DMS79 treated with DMSO at 0.1 percent for 48 hours (cell line): ENCODE results near the gene ATN1.
"Not testable (repeated sequence)": the region's sequence is repeated elsewhere in the genome, so short reads cannot be mapped to it uniquely, and the experiment has no call there.

ENCODE experiments used
- DNase-seq: peaks from one replicate; lab custom pipeline; 2025; lab: John Stamatoyannopoulos, UW

ATN1 gene, protein sequence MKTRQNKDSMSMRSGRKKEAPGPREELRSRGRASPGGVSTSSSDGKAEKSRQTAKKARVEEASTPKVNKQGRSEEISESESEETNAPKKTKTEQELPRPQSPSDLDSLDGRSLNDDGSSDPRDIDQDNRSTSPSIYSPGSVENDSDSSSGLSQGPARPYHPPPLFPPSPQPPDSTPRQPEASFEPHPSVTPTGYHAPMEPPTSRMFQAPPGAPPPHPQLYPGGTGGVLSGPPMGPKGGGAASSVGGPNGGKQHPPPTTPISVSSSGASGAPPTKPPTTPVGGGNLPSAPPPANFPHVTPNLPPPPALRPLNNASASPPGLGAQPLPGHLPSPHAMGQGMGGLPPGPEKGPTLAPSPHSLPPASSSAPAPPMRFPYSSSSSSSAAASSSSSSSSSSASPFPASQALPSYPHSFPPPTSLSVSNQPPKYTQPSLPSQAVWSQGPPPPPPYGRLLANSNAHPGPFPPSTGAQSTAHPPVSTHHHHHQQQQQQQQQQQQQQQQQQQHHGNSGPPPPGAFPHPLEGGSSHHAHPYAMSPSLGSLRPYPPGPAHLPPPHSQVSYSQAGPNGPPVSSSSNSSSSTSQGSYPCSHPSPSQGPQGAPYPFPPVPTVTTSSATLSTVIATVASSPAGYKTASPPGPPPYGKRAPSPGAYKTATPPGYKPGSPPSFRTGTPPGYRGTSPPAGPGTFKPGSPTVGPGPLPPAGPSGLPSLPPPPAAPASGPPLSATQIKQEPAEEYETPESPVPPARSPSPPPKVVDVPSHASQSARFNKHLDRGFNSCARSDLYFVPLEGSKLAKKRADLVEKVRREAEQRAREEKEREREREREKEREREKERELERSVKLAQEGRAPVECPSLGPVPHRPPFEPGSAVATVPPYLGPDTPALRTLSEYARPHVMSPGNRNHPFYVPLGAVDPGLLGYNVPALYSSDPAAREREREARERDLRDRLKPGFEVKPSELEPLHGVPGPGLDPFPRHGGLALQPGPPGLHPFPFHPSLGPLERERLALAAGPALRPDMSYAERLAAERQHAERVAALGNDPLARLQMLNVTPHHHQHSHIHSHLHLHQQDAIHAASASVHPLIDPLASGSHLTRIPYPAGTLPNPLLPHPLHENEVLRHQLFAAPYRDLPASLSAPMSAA (N-terminal part only)

DNA sequence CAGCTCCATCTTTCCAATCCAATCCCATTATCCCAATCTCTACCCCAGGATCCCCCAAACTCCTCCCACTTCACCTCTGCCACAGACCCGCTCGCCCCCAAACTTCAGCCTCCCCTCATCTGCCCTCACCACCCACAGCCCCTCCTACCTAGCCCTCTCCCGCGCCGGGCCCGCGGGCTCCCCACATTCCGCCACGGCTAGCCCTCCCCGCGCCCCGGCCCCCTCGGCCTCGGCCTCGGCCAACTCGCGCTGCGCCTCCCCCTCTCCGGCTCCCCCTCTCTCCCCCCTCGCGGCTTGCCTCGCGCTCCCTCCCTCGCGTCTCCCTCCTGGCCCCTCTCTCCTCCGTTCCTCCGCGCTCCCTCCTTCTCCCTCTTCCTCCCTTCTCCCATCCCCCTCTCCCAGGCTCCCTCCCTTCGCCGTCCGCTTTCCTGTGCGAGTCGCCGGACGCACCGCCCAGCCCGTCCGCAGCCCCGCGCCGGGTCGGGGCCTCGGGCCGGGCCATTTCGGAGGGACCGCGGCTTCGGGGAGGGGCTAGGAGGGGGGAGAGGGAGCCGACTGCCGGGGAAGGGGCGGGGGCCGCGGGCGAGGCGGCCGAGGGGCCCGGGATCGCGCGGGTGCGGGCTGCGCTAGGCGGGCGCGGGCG, at the start of gene ATN1:
TSS of gene ATN1 (plus strand) at position 581 of the 643 bp plus-strand sequence. CDS start 6,043 bp downstream, outside the sequence.
- peak; percentile 43 for DNase-seq

DNA sequence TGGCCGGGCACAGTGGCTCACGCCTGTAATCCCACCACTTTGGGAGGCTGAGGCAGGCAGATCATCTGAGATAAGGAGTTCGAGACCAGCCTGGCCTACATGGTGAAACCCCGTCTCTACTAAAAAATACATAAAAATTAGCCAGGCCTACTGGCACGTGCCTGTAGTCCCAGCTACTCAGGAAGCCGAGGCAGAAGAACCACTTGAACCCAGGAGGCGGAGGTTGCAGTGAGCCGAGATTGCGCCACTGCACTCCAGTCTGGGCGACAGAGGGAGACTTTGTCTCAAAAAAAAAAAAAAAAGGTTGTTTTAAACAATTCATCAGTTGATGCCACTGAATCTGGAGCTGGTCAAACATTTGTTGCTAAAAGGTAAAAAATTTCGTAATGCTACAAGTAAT, 47.9 kb upstream of the ATN1 start:
- not testable (repeated sequence) for DNase-seq

DNA sequence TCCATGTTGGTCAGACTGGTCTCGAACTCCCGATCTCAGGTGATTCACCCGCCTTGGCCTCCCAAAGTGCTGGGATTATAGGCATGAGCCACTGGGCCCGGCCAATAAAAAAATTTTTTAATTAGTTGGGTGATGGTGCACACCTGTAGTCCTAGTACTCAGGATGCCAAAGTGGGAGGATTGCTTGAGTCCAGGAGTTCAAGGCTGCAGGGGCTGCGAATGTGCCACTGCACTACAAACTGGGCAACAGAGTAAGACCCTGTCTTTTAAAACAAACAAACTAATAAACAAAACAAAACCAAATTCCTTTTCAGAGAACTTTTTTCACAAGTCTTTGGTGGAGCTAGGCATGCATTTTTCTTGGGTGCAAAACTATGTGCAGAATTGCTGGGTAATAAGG, 44.5 kb upstream of the ATN1 start:
- no peak for DNase-seq

DNA sequence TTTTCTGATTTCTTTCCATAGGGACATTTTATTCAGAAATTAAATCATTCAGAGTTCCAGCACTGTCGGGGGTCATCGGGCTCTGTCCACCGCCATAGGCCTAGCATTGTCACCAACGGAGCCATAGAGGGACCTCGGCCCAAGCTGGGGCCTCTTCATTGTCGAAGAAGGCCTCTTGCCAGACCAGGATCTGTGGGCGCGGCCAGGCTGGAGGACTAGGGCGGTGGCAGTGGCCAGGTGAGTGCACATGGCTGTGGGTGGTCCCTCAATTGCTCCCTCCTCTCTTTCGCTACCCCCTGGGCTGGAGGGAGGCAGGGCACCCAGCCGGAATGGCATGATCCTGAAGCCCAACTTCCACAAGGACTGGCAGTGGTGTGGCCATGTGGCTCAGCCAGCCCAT, 44.1 kb upstream of the ATN1 start:
- no peak for DNase-seq

DNA sequence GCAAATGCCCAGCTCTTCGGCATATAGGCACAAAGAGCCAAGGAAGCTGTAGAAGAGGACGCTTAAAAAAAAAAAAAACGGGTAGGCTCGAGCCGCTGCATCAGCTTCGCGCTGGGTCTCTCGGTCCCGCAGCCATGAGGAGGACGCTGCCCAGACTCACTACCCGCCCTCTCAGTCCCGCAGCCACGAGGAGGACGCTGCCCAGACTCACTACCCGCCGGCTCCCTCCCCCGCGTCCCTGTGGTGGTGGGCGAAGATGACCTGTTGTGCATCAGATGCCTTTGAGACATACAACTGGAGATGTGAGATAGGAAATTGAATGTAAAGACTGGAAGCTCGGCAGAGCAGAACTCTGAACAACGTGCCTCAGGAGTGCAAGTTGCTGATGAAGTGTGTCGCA, 43.2 kb upstream of the ATN1 start:
- DNase-seq, result no peak

DNA sequence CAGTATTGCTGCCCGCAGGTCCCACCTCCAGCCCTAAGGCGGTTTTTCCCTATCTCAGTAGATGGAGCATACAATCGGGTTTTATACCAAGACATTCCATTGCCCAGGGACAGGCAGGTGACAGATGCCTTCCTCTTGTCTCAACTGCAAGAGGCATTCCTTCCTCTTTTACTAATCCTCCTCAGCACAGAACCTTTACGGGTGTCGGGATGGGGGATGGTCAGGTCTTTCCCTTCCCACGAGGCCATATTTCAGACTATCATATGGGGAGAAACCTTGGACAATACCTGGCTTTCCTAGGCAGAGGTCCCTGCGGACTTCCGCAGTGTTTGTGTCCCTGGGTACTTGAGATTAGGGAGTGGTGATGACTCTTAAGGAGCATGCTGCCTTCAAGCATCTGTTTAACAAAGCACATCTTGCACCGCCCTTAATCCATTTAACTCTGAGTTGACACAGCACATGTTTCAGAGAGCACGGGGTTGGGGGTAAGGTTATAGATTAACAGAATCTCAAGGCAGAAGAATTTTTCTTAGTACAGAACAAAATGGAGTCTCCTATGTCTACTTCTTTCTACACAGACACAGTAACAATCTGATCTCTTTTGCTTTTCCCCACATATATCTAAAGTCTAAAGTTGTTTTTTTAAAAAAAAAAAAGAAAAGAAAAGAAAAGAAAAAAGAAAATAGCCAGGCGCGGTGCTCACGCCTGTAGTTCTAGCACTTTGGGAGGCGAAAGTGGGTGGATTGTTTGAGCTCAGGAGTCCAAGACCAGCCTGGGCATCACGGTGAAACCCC, 41.4 kb upstream of the ATN1 start:
- DNase-seq, result not testable (repeated sequence)

DNA sequence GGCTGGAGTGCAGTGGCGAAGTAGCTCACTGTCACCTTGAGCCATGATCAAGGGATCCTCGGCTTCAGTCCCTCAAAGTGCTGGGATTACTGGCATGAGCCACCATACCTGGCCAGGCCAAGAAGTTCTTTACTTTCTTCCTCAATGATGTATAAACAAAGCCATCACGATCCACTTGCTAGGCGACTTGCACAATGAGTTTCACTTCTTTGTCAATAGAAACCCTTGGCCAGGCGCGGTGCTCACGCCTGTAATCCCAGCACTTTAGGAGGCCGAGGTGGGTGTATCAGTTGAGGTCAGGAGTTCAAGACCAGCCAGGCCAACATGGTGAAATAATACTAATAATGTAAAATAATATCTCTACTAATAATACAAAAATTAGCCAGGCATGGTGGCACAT, 40.3 kb upstream of the ATN1 start:
- no peak for DNase-seq

DNA sequence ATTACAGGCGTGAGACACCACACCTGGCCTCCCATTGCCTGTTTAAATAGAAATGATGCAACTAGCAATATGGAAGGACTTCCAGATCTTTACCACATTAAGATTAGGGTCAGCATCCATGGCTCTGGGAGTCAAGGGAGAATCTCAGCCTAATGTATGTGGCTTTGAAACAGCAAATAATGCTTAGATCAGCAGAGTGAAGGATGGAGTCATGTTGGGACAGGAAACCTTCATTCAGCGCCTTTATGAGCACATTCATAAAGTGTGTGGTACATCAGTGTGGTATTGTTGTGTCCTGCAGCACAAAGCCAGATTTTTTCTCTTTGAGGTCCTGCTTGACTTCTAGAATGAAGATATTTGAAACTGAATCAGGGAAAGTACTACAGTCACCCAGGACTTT, 39.4 kb upstream of the ATN1 start:
- DNase-seq, result no peak

DNA sequence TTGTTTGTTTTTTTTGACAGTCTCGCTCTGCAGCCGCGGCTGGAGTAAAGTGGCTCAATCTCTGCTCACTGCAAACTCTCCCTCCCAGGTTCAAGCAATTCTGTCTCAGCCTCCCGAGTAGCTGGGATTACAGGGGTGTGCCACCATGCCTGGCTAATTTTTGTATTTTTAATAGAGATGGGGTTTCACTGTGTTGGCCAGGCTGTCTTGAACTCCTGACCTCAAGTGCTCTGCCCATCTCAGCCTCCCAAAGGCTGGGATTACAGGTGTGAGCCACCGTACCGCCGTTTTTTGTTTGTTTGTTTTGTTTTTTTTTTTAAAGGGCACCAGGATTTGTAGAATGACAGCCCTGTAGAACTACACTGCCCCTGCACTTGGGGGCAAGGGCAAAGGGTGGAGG, 39.0 kb upstream of the ATN1 start:
- DNase-seq, result not testable (repeated sequence)

DNA sequence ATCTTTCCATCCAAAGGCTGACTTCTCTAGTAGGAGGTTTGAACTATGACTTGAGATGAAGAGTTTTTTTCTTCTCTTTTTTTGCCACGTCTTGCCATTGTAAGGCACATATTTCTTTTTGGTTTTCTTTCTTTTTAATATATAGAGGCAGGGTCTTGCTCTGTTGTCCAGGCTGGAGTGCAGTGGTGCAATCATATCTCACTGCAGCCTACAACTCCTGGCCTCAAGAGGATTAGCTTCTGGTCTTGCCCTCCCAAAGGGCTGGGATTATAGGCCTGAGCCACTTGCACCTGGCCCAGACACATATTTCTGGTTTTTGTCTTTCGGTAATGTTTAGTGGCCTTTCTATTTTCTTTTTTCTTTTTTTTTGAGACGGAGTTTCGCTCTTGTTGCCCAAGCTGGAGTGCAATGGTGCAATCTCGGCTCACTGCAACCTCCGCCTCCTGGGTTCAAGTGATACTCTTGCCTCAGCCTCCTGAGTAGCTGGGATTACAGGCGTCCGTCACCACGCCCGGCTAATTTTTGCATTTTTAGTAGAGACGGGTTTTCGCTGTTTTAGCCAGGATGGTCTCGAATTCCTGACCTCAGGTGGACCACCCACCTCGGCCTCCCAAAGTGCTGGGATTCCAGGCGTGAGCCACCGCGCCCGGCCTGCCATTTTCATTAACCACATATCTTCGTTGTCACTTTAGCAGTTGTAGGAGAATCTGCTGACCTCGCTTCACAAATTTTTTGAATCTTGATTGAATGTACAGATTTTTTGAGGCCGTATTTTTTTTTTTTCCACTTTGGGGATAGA, 37.8 kb upstream of the ATN1 start:
- DNase-seq, result not testable (repeated sequence)

DNA sequence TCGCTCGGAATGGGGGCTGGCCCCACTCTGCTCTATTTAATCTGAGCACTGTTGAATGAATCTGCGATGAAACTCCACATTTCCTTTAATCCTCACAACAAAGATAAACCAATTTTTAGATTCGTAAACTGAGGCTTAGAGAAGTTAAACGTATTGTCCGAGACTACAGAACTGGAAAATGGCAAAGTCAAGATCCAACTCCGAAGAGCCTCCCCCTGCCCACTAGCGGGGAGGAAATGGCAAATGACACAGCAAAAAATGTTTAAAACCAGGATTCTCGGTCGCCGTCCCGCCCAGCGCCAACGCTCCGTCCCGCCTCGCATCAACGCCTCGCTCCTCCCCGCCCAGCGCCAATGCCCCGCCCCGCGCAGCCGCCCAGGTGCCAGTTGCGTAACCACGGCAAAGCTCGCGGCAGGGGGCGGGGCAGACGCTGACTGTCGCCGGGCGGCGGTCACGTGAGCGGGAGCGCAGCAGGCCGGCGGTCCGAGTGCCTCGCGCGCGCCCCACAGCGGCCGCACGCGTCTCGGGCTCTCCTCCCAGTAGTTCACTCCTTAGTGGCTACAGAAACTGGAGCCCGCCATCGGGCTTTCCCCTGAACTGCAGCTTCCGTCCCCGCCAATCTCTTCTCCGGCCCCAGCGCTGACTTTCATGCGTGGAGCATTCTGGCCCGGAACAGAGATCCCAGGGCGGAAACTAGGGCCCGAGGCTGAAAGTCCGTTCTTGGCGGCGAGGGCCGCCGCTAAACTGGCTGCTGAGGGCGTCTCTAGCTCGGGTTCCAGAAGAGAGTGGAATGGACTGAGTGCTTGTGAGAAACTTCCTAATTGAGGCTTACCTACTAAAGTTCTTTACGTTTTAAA, 36.7 kb upstream of the ATN1 start:
- peak; percentile 94 for DNase-seq

DNA sequence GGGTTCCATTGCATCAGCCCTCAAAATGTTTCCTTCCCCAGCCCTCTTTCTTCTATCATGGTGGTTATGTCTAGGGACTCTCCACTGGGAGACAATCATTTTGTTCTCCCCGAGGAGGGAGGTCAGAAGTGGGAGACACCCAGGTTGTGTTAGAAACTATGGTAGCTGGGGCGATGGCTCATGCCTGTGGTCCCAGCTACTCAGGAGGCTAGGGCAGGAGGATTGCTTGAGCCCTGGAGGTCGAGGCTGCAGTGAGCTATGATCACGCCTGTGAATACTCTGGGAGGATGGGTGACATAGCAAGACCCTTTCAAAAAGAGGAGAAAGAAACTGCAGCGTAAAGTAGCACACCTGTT, 36.1 kb upstream of the ATN1 start:
- no peak for DNase-seq

DNA sequence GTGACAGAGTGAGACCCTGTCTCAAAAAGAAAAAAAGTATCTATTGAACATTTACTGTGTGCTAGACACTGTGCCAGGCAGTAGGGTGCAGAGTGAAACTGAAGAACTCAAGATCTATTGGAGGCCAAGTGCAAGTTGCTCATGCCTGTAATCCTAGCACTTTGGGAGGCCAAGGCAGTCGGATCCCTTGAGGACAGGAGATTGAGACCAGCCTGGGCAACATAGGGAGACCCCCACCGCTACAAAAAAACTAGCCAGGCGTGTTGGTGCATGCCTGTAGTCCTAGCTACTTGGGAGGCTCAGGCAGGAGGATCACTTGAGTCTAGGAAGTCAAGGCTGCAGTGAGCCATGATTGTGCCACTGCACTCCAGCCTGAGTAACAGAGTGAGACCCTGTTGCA, 35.1 kb upstream of the ATN1 start:
- DNase-seq, result not testable (repeated sequence)

DNA sequence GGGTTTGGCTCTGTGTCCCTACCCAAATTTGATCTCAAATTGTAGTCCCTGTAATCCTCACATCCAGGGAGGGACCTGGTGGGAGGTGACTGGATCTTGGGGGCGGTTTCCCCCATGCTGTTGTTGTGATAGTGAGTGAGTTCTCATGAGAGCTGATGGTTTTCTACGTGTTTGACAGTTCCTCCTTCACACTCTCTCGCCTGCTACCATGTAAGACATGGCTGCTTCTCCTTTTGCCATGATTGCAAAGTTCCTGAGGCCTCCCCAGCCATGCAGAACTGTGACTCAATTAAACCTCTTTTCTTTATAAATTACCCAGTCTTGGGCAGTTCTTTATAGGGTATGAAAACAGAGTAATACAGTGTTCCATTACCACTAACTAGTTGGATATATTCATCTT, 33.4 kb upstream of the ATN1 start:
- no peak for DNase-seq

DNA sequence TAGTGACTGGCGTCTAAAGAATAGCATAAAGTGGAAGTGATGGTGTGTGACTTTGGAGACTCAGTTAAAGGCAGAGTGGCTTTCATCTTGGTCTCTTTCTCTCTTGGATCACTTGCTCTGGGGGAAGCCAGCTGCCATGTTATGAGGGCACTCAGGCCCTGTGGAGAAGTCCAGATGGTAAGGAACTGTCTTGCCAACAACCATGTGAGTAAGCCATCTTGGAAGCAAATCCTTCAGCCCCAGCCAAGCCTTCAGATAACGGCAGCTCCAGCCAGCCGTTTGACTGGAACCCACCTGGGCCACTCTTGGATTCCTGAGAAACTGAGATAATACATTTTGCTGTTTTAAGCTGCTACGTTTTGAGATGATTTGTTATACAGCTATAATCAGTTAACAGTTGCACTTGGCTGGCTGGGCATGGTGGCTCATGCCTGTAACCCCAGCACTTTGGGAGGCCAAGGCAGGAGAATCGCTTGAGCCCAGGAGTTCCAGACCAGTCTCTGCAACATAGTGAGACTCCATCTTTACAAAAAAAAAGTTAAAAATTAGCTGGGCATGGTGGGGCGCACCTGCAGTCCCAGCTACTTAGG, 30.8 kb upstream of the ATN1 start:
- DNase-seq, result no peak

DNA sequence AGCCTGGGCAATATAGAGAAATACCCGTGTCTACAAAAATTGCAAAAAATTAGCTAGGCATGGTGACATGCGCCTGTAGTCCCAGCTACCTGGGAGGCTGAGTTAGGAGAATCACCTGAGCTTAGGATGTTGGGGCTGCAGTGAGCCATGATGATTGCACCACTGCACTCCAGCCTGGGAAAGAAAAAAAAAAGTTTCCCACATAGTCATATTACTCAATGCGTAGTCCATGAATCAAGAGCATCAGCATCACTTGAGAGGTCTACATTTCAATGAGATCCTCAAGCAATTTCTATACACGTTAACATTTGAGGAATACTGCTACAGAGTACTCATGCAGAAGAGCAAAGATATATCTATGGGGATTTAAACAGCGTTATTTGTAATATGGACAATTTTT, 28.3 kb upstream of the ATN1 start:
- DNase-seq, result no peak

DNA sequence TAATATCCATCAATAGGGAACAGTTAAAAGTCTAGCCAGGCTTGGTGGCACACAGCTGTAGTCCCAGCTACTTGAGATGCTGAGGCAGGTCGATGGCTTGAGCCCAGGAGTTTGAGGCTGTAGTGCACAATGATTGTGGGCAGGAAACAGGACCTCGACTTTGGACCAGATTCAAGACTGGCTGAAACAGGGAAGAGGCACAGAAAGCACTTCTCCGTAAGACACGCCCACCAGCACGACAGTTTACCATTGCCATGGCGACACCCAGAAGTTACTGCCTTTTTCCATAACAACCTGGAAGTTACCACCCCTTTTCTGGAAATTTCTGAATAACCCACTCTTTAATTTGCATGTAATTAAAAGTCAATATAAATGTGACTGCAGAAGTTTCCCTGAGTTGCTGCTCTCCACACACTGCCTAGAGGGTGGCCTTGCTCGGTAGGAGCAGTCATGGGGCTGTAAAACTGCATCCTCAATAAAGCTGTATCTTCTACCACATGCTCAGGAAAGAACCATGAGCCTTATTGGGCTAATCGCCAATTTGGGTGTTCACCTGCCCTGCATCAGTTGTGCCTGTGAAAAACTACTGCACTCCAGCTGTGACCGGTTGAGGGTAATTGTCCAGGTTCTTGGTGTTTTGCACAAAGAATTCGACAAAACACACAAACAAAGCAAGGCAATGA, 27.8 kb upstream of the ATN1 start:
- peak; percentile 24 for DNase-seq

DNA sequence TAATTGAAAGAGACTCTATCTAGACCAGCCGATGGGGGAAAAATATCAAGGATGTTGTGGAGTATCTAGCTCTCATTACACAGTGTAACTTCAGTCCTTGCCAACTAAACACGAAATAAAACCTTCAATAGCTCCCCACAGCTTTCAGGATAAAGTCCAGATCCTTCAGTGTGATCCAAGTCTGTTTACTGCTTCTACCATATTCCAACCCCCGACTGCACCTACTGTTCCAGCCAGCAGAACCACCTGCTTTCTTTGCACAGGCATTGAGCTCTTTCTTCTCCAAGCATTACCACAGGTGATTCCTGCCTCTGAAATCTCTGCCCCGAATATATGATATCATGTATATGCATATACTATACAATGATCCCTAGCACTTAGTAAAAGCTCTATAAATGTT, 25.3 kb upstream of the ATN1 start:
- no peak for DNase-seq

DNA sequence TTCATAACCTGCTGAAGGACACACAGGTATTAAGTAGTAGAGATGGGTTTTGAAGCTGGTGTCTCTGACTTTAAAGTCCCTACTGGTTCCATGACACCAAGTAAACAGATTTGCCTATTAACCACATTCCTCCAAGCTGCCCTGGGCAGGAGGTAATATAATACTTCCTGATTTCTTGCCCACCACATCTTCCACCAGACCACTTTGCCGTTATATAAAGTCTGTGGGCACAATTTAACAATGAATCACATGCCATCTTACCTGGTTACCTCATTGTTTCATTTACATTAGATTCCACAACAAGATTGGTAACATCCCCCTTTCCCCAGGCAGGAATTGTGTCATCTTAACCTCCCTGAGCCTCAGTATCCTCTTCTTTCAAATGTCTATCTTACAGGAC, 24.0 kb upstream of the ATN1 start:
- DNase-seq, result no peak
